HepG2 (cell line): ENCODE results near the gene VAV2. TPM values are rescaled to one million over a fixed set of nuclear protein-coding genes. Genes with fewer than 3 reads are reported as not detected.

ENCODE experiments used
- ATAC-seq: fragments of 200-7000 bp; cut with Tn5 transposase; 3 replicates; pipeline ENCODE4 v1.9.1; 2020; ENCODE audit warnings: mild to moderate bottlenecking, moderate library complexity
- BruUV-seq: library from RNA; stranded (reverse); fragments of 400-500 nt; replicated peaks from 2 replicates; lab custom pipeline; 2021; lab: Mats Ljungman, UMichigan
- CTCF ChIA-PET: fragments of 300-600 bp; formaldehyde crosslinking; extraction: SDS; loops from one replicate; lab custom pipeline; 2021; ENCODE audit warnings: low total read pairs, inconsistent platforms, low intra/inter-chr PET ratio; lab: Yijun Ruan, JAX
- POLR2A ChIA-PET: fragments of 350-600 bp; sonication (Branson Sonifier 250); formaldehyde crosslinking; loops from one replicate; lab custom pipeline; 2020; ENCODE audit warnings: antibody characterized with exemption, inconsistent platforms; lab: Yijun Ruan, JAX
- DNase-seq: peaks from one replicate; pipeline ENCODE4 v3.0.0-alpha.2; 2015; ENCODE audit warnings: low spot score
- FAIRE-seq: peaks from 3 replicates; lab custom pipeline; 2011; peaks lifted over from hg19 to GRCh38; lab: Jason Lieb, UNC
- H2AFZ ChIP-seq: one replicate; pipeline ENCODE4 v1.6.1; 2011; ENCODE audit warnings: low read length, inconsistent platforms
- H3K27ac ChIP-seq: fragments of 300-600 bp; 3 replicates; pipeline ENCODE4 v1.8.0; 2011; ENCODE audit warnings: mixed run types, mild to moderate bottlenecking, mixed read lengths, low read length, inconsistent platforms; ENCODE audit not compliant: insufficient read depth; ENCODE audit errors: extremely low read length
- H3K27me3 ChIP-seq, 2 experiments: fragments of 200-600 bp in 1 of 2; 2 replicates in 1 of 2; 3 replicates in 1 of 2; pipeline versions ENCODE4 v1.6.0 to v1.8.0; 2011; ENCODE audit warnings: low read length in 2 of 2, mild to moderate bottlenecking in 2 of 2, moderate library complexity in 2 of 2, inconsistent platforms in 1 of 2; ENCODE audit not compliant: insufficient read depth in 2 of 2, control insufficient read depth in 1 of 2
- H3K36me3 ChIP-seq, 2 experiments: fragments of 200-600 bp in 1 of 2; replicated peaks in 1 of 2; 2 replicates in 1 of 2; 3 replicates in 1 of 2; pipeline versions ENCODE4 v1.5.1 to v1.8.0; 2011; ENCODE audit warnings: low read length in 2 of 2, inconsistent platforms in 1 of 2; ENCODE audit not compliant: insufficient read depth in 2 of 2, control insufficient read depth in 1 of 2
- H3K4me1 ChIP-seq: 2 replicates; pipeline ENCODE4 v1.5.1; 2012; ENCODE audit warnings: low read length, inconsistent platforms; ENCODE audit not compliant: insufficient read depth
- H3K4me2 ChIP-seq: 2 replicates; pipeline ENCODE4 v1.6.0; 2011; ENCODE audit warnings: low read depth, low read length, inconsistent platforms
- H3K4me3 ChIP-seq, 3 experiments: fragments of 200-600 bp in 1 of 3; sonication (generic), shearing (Covaris generic) in 1 of 3; replicated peaks in 1 of 3; 2 replicates each; pipeline ENCODE4 v1.5.1; 2011 to 2016; ENCODE audit warnings: low read length in 3 of 3, inconsistent platforms in 2 of 3, low read depth in 2 of 3, mild to moderate bottlenecking in 2 of 3, control low read depth in 1 of 3, mixed read lengths in 1 of 3; ENCODE audit not compliant: insufficient read depth in 1 of 3
- H3K79me2 ChIP-seq: one replicate; pipeline ENCODE4 v1.6.1; 2011; ENCODE audit warnings: low read length, inconsistent platforms; ENCODE audit not compliant: insufficient read depth
- H3K9ac ChIP-seq: 2 replicates; pipeline ENCODE4 v1.6.0; 2011; ENCODE audit warnings: mild to moderate bottlenecking, low read depth, low read length, inconsistent platforms; ENCODE audit not compliant: insufficient read depth
- H3K9me3 ChIP-seq: 2 replicates; pipeline ENCODE4 v1.5.1; 2012; ENCODE audit warnings: mild to moderate bottlenecking, low read length
- H4K20me1 ChIP-seq: 2 replicates; pipeline ENCODE4 v1.6.0; 2011; ENCODE audit warnings: inconsistent platforms, mild to moderate bottlenecking, low read length, moderate library complexity; ENCODE audit not compliant: insufficient read depth
- AGO2 ChIP-seq: fragments of 200-400 bp; formaldehyde crosslinking; optimal IDR thresholded peaks from 2 replicates; pipeline ENCODE3; 2017; ENCODE audit warnings: mild to moderate bottlenecking, low read depth, low read length, moderate library complexity
- ELF4 ChIP-seq: sonication (generic); formaldehyde crosslinking; IDR thresholded peaks from 2 replicates; pipeline ENCODE4 v1.5.0; 2020; ENCODE audit warnings: missing genetic modification reagents, mild to moderate bottlenecking, moderate library complexity, borderline replicate concordance
- EZH2 ChIP-seq: conservative IDR thresholded peaks from 2 replicates; pipeline ENCODE4 v1.6.1; 2012; ENCODE audit warnings: mild to moderate bottlenecking, low read depth, low read length, moderate library complexity
- HNRNPH1 ChIP-seq: fragments of 200-400 bp; formaldehyde crosslinking; optimal IDR thresholded peaks from 2 replicates; pipeline ENCODE3; 2017; ENCODE audit warnings: mild to moderate bottlenecking, low read depth, low read length
- HNRNPK ChIP-seq: fragments of 200-400 bp; formaldehyde crosslinking; IDR thresholded peaks from 2 replicates; pipeline ENCODE4 v1.6.1; 2018; ENCODE audit warnings: low read length, low read depth, moderate library complexity, mild to moderate bottlenecking; ENCODE audit not compliant: poor library complexity, severe bottlenecking
- KDM5A ChIP-seq: fragments of 200-600 bp; sonication (generic); IDR thresholded peaks from 2 replicates; pipeline ENCODE4 v1.7.0; 2018; ENCODE audit warnings: antibody characterized with exemption, mild to moderate bottlenecking, low read length, borderline replicate concordance
- MXD3 ChIP-seq: IDR thresholded peaks from 2 replicates; pipeline ENCODE4 v1.6.1; 2016; ENCODE audit warnings: mild to moderate bottlenecking, missing biosample characterization, missing genetic modification reagents
- NCOA5 ChIP-seq: sonication (generic); formaldehyde crosslinking; IDR thresholded peaks from 2 replicates; pipeline ENCODE4 v1.4.0; 2020; ENCODE audit warnings: missing genetic modification reagents
- SP1 ChIP-seq, 2 experiments: fragments of 450-650 bp in 1 of 2; sonication (generic) in 1 of 2; formaldehyde crosslinking in 1 of 2; IDR thresholded peaks; 2 replicates each; pipeline versions ENCODE4 v1.4.0 to v1.6.1; 2016 to 2020; ENCODE audit warnings: missing genetic modification reagents in 1 of 2
- ZFAT ChIP-seq: sonication (generic); formaldehyde crosslinking; conservative IDR thresholded peaks from 2 replicates; pipeline ENCODE4 v1.8.1; 2023; ENCODE audit warnings: missing genetic modification reagents, inconsistent platforms
- ZNF883 ChIP-seq: sonication (generic); formaldehyde crosslinking; IDR thresholded peaks from 2 replicates; pipeline ENCODE4 v1.5.1; 2020; ENCODE audit warnings: mild to moderate bottlenecking, missing genetic modification reagents; ENCODE audit errors: not compliant biosample characterization
- WGBS: methylation state at CpG from one replicate; pipeline ENCODE4 v1.1.6; 2017; ENCODE audit warnings: low lambda C conversion rate; 5-methylcytosine and 5-hydroxymethylcytosine counted together
- in situ Hi-C: cut with HindIII; loops from 2 replicates; pipeline ENCODE4 v1.10.0; 2017; ENCODE audit warnings: low pct_unique_long_range_greater_than_20kb; ENCODE audit not compliant: extremely low pct_ligation_motif_present
- intact Hi-C: fragments of 100-400 bp; cut with micrococcal nuclease; formaldehyde crosslinking; loops from one replicate; pipeline ENCODE4 v1.10.0; 2022; ENCODE audit not compliant: unreplicated experiment
- polyA plus RNA-seq, 8 experiments: library from polyadenylated mRNA; depleted of rRNA in 3 of 8; stranded (reverse) in 7 of 8; unstranded in 1 of 8; fragments of >200 nt; fragmentation: Illumina TruSeq in 4 of 8; extraction: Trizol in 4 of 8; gene quantifications; 2 replicates each; pipeline versions ENCODE4 v1.2.1 to v1.2.3, GENCODE V29; 2011 to 2016; ENCODE audit warnings: low read depth in 4 of 8, missing spikeins in 1 of 8, mixed read lengths in 1 of 8; ENCODE audit not compliant: insufficient read depth in 1 of 8
- total RNA-seq, 5 experiments: library from RNA; depleted of rRNA; stranded (reverse); fragments of >200 nt; fragmentation: Illumina TruSeq; extraction: Trizol; gene quantifications; 2 replicates each; pipeline ENCODE4 v1.2.3, GENCODE V29; 2016; ENCODE audit warnings: low read depth in 1 of 5
- TF ChIP-seq, protein P1 (sequence below): sonication (generic); formaldehyde crosslinking; IDR thresholded peaks from 2 replicates; pipeline ENCODE4 v1.8.0; 2022; ENCODE audit warnings: mild to moderate bottlenecking, missing genetic modification reagents, moderate library complexity

VAV2 gene
- total and polyA plus RNA-seq, 2 of the 13 experiments (the other 11 are each of a cell fraction or from before 2014, with no cell fraction given), result 22.5 to 22.9 TPM

- TF ChIP-seq ZNF883, result no peak
- peak; percentile 22 for TF ChIP-seq AGO2
- FAIRE-seq, result no peak
- Histone ChIP-seq H3K27ac (no peak overlapping the region), H3K27me3 (no peaks in the 10 kb centered on the region), H3K9ac (no peak overlapping the region), H3K4me2 (no peak overlapping the region), H3K79me2 (peaks cover 74% of the 10 kb centered on the region), H3K9me3 (no peaks in the 10 kb centered on the region), H3K4me3 (no peak overlapping the region), H2AFZ (no peak overlapping the region), H4K20me1 (peaks cover 59% of the 10 kb centered on the region; the same call in 1 of the 2 replicates), H3K36me3 (peaks cover 1 to 14% of the 10 kb centered on the region in 2 experiments; a peak in 3 of 5 replicates), H3K4me1 (peaks cover 24% of the 10 kb centered on the region)
- CTCF ChIA-PET, result no interaction called here
- no TSS peak for BruUV-seq
- intact Hi-C loops, result no loop called here
- 94% methylated on average over 4 of the region's 14 CpGs for WGBS
- DNase-seq, result no peak
- in situ Hi-C loops, result no loop called here
- POLR2A ChIA-PET, result no interaction called here
- no peak for ATAC-seq
These were observed 118.0 kb downstream of the VAV2 start for GRCh38 chr9:133874060-133874657.

DNA sequence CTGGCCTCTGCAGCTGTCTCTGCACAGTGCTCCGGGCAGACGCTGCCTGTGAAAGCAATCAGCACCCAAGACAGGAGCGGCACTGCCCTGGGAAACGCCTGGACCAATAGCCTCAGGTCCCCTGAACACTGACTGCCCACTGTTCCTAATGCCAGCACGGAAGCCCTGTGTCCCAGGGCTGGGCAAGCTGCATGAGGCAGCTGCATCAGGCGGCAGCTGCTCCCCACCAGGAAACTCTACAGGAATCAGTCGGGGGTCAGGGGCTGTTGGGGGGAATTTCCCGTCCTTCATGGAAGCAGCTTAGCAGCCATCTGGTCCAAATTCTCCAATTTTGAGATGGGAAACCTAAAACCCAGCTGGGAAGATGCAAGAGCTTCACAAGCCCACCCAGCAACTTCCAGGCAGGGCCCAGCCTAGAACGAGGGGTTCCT, 118.6 kb downstream of the VAV2 start:
- no peak overlapping the region for H2AFZ ChIP-seq
- POLR2A ChIA-PET, result no interaction called here
- peaks cover 73% of the 10 kb centered on the region for H3K79me2 ChIP-seq
- FAIRE-seq (no peak), DNase-seq (no peak), ATAC-seq (no peak)
- no peak overlapping the region for H3K4me3 ChIP-seq
- WGBS, result 89% methylated on average over 3 of the region's 9 CpGs
- H3K36me3 ChIP-seq, result peaks cover 1 to 11% of the 10 kb centered on the region in 2 experiments; a peak in 2 of 5 replicates
- H3K4me2 ChIP-seq, result no peak overlapping the region
- no peaks in the 10 kb centered on the region for H3K9me3 ChIP-seq
- peaks cover 61% of the 10 kb centered on the region; the same call in 1 of the 2 replicates for H4K20me1 ChIP-seq
- H3K27me3 ChIP-seq, result no peaks in the 10 kb centered on the region
- H3K4me1 ChIP-seq, result peaks cover 24% of the 10 kb centered on the region
- TF ChIP-seq, protein P1, sequence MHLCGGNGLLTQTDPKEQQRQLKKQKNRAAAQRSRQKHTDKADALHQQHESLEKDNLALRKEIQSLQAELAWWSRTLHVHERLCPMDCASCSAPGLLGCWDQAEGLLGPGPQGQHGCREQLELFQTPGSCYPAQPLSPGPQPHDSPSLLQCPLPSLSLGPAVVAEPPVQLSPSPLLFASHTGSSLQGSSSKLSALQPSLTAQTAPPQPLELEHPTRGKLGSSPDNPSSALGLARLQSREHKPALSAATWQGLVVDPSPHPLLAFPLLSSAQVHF (CRISPR knock-in tag), result no peak
- no peak for TF ChIP-seq MXD3
- TF ChIP-seq HNRNPK, result no peak
- no peak for TF ChIP-seq NCOA5 (CRISPR knock-in tag)
- TF ChIP-seq KDM5A, result no peak
- TF ChIP-seq EZH2, result no peak
- no peak for TF ChIP-seq ELF4 (CRISPR knock-in tag)
- TF ChIP-seq ZFAT, result no peak
- TF ChIP-seq HNRNPH1, result no peak
- no peak for TF ChIP-seq SP1 (IDR thresholded peaks at IDR 0.05)
- TF ChIP-seq SP1 (CRISPR knock-in tag; IDR thresholded peaks at IDR 0.05), result no peak
- CTCF ChIA-PET, result no interaction called here
- no peak overlapping the region for H3K9ac ChIP-seq
- in situ Hi-C loops (no loop called here), intact Hi-C loops (no loop called here)
- BruUV-seq, result no TSS peak
- H3K27ac ChIP-seq, result no peak overlapping the region
